GM19467 (cell line): ENCODE results near the gene TLL2.
"Not testable (repeated sequence)": the region's sequence is repeated elsewhere in the genome, so short reads cannot be mapped to it uniquely, and the experiment has no call there.

Experiments used
- ATAC-seq: cut with Tn5 transposase; IDR thresholded peaks from one replicate; pipeline ENCODE4 v1.9.1; 2021; ENCODE audit warnings: mild to moderate bottlenecking, moderate library complexity; ENCODE audit not compliant: unreplicated experiment

Gene TLL2

DNA sequence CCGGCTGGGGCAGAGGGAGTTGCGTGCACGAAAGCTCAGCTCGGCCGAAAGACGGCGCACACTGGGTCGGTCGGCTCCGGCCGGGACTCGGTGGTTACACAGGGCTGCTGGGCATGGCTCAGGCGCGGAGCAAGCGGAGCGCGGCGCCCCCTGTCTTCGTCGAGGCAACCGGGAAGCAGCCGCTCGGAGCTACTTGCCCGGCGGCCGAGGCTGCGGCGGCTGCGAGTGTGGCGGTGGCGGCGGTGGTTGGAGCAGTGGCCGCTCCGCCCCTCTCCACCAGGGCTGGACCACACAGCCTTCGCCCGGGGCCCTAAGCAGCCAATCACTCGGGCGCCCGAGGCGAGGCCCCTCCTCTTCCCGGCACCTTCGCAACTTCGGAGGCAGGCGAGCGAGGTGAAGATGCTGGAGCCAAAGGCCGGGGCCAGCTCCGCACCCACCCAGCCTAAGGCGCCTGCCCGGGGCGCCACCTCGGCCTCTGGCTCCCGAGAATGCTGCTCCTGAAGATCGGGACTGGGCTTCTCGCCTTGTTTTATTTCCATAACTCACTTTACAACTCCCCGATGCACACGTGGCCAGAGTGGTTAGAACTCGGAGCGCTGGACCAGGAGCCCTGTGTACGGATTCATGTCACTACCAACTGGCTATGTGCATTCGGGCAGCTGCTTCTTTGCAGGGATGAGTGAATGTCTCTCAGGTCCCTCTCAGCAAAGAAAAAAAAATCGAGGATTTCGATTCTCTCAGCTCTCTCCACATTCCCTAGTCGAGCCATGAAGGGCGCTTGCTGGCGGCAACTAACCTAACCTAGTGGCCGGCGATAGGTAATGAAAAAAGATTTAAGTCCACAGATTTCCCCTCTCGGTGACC, at the start of gene TLL2:
TLL2 (minus strand) TSS at position 229 of the 864 bp plus-strand sequence. CDS start 241 bp downstream, outside the sequence.
- peak; percentile 72 for ATAC-seq

GRCh38 chr10:96560966-96561887, 47.5 kb upstream of the TLL2 start:
- ATAC-seq, result no peak

DNA sequence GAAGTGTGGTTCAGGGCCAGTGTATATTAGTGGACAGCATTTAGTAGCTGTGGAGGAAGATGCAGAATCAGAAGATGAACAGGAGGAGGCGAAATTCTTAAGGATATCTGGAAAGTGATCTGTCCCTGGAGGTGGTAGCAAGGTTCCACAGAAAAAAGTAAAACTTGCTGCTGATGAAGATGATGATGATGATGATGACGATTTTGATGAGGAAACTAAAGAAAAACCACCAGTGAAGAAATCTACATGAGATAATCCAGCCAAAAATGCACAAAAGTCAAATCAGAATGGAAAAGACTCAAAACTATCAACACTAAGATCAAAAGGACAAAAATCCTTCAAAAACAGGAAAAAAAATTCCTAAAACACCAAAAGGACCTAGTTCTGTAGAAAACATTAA, 46.8 kb upstream of the TLL2 start:
- ATAC-seq, result no peak

- no peak for ATAC-seq
Observed at GRCh38 chr10:96556003-96556402, 42.3 kb upstream of the TLL2 start.

GRCh38 chr10:96555330-96555729, 41.6 kb upstream of the TLL2 start:
- no peak for ATAC-seq

GRCh38 chr10:96548589-96548988, 34.9 kb upstream of the TLL2 start:
- ATAC-seq, result no peak

DNA sequence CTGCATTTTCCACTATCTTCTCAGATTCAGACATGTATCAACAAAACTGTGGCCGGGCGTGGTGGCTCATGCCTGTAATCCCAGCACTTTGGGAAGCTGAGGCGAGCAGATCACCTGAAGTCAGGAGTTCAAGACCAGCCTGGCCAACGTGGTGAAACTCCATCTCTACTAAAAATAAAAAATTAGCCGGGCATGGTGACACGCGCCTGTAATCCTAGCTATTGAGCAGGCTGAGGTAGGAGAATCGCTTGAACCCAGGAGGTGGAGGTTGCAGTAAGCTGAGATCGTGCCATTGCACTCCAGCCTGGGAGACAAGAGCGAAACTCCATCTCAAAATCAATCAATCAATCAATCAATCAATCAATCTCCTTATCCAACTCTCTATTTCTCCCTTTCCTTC, 31.8 kb upstream of the TLL2 start:
- not testable (repeated sequence) for ATAC-seq

DNA sequence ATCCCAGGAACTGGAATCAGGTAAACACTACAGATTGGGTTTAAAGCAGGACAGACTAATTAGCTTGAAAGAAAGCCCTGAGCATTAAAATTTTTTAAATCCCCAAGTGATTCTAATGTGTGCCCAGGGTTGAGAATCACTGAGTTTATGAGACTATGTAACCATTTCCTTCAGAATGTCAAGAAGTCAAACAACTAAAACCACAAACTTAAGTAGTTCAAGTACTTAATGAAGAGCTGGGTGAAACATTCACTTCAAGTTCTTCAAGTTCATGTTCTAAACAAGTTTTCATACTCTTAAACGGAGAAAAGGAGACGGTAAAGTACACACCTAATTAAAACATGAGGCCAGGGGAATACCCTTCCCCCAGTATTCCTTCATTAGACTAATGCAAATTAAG, 28.2 kb upstream of the TLL2 start:
- no peak for ATAC-seq

DNA sequence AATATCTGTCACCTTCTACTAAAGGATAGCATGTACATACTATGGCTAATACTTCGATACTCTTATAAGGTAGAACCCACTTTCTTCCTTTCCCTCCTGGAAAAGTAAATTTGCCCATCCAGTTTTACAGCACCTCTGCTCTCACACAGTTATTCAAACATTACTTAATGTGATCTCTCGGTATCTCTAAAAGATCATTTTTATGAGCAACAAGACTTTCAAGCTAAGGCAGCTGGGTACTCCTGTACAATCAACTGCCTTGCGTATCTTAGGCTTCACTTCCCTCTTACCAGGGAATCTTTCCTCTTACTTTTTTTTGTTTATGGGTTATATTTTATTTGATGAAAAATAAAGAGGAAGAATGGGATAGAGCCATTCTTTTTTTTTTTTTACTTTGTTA, 26.5 kb upstream of the TLL2 start:
- no peak for ATAC-seq

DNA sequence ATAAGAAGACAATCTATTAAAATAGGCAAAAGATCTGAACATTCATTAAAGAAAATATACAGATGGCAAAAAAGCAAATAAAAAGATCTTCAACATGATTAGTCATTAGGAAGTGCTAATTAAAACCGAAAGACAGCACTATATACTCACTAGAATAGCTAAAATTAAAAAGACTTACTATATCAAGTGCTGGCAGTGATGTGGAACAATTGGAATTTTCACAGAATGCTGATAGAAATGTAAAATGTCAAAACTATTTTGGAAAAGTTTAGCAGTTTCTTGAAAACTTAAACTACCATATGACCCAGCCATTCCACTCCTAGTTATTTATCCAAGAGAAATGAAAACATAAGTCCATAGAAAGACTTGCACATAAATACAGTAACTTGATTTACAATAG, 25.0 kb upstream of the TLL2 start:
- no peak for ATAC-seq

- ATAC-seq, result no peak
Observed at GRCh38 chr10:96536129-96536528, 22.4 kb upstream of the TLL2 start.

- ATAC-seq, result no peak
Observed at GRCh38 chr10:96532523-96532922, 18.8 kb upstream of the TLL2 start.

DNA sequence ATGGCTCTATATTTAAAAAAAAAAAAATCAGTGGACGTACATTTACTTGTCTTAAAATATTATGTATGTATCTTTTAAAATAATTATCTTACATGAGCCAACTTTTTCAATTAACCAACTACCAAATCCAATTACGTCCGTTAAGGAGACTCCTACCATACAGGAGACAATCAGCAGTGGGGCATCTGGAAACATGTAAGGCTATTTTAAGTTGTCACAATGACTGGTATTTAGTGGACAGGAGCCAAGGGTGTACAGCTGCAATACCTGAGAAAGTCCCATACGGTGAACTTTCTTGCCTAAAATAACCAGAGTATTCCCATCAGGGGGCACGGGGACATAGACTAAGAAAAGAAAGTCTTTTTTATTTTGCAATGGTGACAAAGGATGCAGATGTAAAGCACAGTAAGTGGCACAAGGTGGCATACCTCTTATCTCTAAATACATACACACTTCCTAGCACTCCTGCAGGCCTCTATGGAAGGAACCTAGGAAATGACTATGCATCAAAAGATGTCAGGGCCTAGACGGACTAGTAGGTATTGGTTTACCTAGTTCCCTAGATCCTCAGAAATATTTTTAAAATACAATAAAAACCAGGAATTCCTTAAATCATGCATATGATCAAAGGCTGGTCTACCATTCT, 16.0 kb upstream of the TLL2 start:
- no peak for ATAC-seq

DNA sequence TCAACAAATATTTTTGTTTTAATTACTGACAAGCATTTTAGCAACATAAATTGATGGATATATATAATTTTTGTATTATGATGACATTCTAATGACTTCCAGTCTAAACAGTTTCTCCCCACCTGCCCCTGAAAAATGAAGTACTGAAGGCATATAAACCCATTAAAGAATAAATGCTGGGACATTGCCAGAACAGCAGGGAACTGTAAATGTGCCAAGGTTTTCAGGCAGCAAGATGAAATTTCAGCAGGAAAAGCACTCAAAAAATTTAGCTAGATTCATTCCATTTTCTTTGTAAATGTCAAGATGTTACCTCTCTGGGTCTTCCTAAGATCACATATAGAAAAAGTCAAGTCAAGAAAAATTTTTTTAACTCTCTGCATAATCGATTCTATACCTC, 11.0 kb upstream of the TLL2 start:
- no peak for ATAC-seq

DNA sequence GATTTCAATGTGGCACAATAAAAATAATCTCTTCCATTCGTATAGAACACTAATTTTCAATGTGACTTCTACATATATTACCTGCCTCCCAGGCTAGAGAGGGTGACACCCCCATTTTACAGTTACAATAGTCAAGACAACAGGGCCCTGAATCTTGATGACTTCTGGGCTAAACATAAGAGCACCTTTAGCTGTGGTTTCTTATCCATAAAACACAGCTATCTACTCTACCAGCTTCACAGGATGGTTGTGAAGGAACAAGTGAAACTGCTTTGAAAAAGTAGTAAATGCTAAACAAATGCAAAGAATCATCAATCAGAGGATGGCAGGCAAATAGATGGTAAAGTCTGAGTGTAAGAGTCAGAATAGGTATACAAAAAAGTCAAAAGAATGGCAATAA, 3.6 kb upstream of the TLL2 start:
- ATAC-seq, result no peak

- no peak for ATAC-seq
Observed at GRCh38 chr10:96516337-96516736, 2.6 kb upstream of the TLL2 start.

GRCh38 chr10:96513305-96513697, 425 bp downstream of the TLL2 start:
- peak; percentile 32 for ATAC-seq

- no peak for ATAC-seq
Observed at GRCh38 chr10:96512524-96513304, 1.0 kb downstream of the TLL2 start.

- ATAC-seq, result no peak
Observed at GRCh38 chr10:96511044-96511945, 2.4 kb downstream of the TLL2 start.
